IMR-90 (cell line): ENCODE data around the gene SH3RF1. TPM values are rescaled to one million over a fixed set of nuclear protein-coding genes. Genes with fewer than 3 reads are reported as not detected.

Source experiments
- ATAC-seq: fragments of 200-7000 bp; cut with Tn5 transposase; 2 replicates; pipeline ENCODE4 v1.9.1; 2020; ENCODE audit warnings: low read depth, mild to moderate bottlenecking, moderate library complexity
- BruUV-seq: library from RNA; stranded (reverse); fragments of 400-500 nt; replicated peaks from 2 replicates; lab custom pipeline; 2021; lab: Mats Ljungman, UMichigan
- CTCF ChIA-PET: fragments of 300-600 bp; formaldehyde crosslinking; extraction: SDS; loops from one replicate; lab custom pipeline; 2021; ENCODE audit warnings: antibody characterized with exemption; lab: Yijun Ruan, JAX
- POLR2A ChIA-PET: fragments of 300-600 bp; sonication (Branson Sonifier 250); formaldehyde crosslinking; loops from one replicate; lab custom pipeline; 2022; ENCODE audit warnings: antibody characterized with exemption; ENCODE audit not compliant: unreplicated experiment; lab: Charles Lee
- DNase-seq: peaks from one replicate; pipeline ENCODE4 v3.0.0; 2013
- H2AFZ ChIP-seq: replicated peaks from 2 replicates; pipeline ENCODE3; 2013; ENCODE audit warnings: low read length, mild to moderate bottlenecking; ENCODE audit not compliant: poor library complexity
- H2AK5ac ChIP-seq: 2 replicates; pipeline ENCODE4 v1.6.1; 2013; ENCODE audit warnings: low read depth, low read length, inconsistent platforms
- H2AK9ac ChIP-seq: replicated peaks from 2 replicates; pipeline ENCODE3; 2013; ENCODE audit warnings: mild to moderate bottlenecking, low read depth, low read length, moderate library complexity; ENCODE audit not compliant: poor library complexity
- H2BK120ac ChIP-seq: 2 replicates; pipeline ENCODE4 v1.6.1; 2013; ENCODE audit warnings: low read depth, low read length, inconsistent platforms
- H2BK15ac ChIP-seq: 3 replicates; pipeline ENCODE4 v1.6.1; 2013; ENCODE audit warnings: low read depth, low read length, inconsistent platforms
- H2BK20ac ChIP-seq: 2 replicates; pipeline ENCODE4 v1.6.1; 2013; ENCODE audit warnings: low read depth, mild to moderate bottlenecking, inconsistent platforms, low read length, moderate library complexity
- H2BK5ac ChIP-seq: 2 replicates; pipeline ENCODE4 v1.6.1; 2013; ENCODE audit warnings: mild to moderate bottlenecking, low read depth, low read length, inconsistent platforms; ENCODE audit not compliant: poor library complexity, severe bottlenecking
- H3K14ac ChIP-seq: replicated peaks from 2 replicates; pipeline ENCODE4 v1.6.1; 2013; ENCODE audit warnings: low read depth, low read length, inconsistent platforms
- H3K18ac ChIP-seq: 2 replicates; pipeline ENCODE4 v1.6.1; 2013; ENCODE audit warnings: low read depth, low read length, control low read depth
- H3K23ac ChIP-seq: 2 replicates; pipeline ENCODE4 v1.6.1; 2013; ENCODE audit warnings: low read depth, low read length, inconsistent platforms
- H3K27ac ChIP-seq: 2 replicates; pipeline ENCODE4 v1.5.1; 2013; ENCODE audit warnings: mild to moderate bottlenecking, control low read depth, low read length; ENCODE audit not compliant: insufficient read depth
- H3K27me3 ChIP-seq: 2 replicates; pipeline ENCODE4 v1.6.1; 2013; ENCODE audit warnings: low read length; ENCODE audit not compliant: control insufficient read depth, insufficient read depth
- H3K36me3 ChIP-seq: 2 replicates; pipeline ENCODE4 v1.6.1; 2013; ENCODE audit warnings: low read length, mixed read lengths; ENCODE audit not compliant: control insufficient read depth, insufficient read depth
- H3K4ac ChIP-seq: 2 replicates; pipeline ENCODE4 v1.6.1; 2013; ENCODE audit warnings: low read depth, low read length, inconsistent platforms
- H3K4me1 ChIP-seq: 2 replicates; pipeline ENCODE4 v1.6.1; 2013; ENCODE audit warnings: low read length, mixed read lengths; ENCODE audit not compliant: control insufficient read depth, insufficient read depth
- H3K4me2 ChIP-seq: 2 replicates; pipeline ENCODE4 v1.6.1; 2013; ENCODE audit warnings: low read depth, mild to moderate bottlenecking, control low read depth, low read length, moderate library complexity
- H3K4me3 ChIP-seq: 2 replicates; pipeline ENCODE4 v1.5.1; 2013; ENCODE audit warnings: low read depth, mild to moderate bottlenecking, control low read depth, low read length, moderate library complexity; ENCODE audit not compliant: insufficient read depth
- H3K56ac ChIP-seq: 2 replicates; pipeline ENCODE4 v1.6.1; 2013; ENCODE audit warnings: low read length, inconsistent platforms; ENCODE audit not compliant: insufficient read depth; ENCODE audit errors: extremely low read depth
- H3K79me1 ChIP-seq, 2 experiments: 2 replicates each; pipeline ENCODE4 v1.6.1; 2013; ENCODE audit warnings: low read length in 2 of 2, inconsistent platforms in 1 of 2, low read depth in 1 of 2
- H3K9ac ChIP-seq: 2 replicates; pipeline ENCODE4 v1.6.1; 2013; ENCODE audit warnings: low read depth, low read length, control low read depth
- H3K9me1 ChIP-seq: 2 replicates; pipeline ENCODE4 v1.6.1; 2013; ENCODE audit warnings: low read length, inconsistent platforms; ENCODE audit not compliant: insufficient read depth
- H3K9me3 ChIP-seq: 2 replicates; pipeline ENCODE4 v1.6.1; 2013; ENCODE audit warnings: low read length; ENCODE audit not compliant: control insufficient read depth, insufficient read depth
- H4K20me1 ChIP-seq: 2 replicates; pipeline ENCODE4 v1.6.1; 2013; ENCODE audit warnings: low read length, inconsistent platforms; ENCODE audit not compliant: insufficient read depth
- H4K5ac ChIP-seq: 2 replicates; pipeline ENCODE4 v1.6.1; 2013; ENCODE audit warnings: mild to moderate bottlenecking, low read depth, low read length, control low read depth
- H4K8ac ChIP-seq, 2 experiments: 2 replicates each; pipeline ENCODE4 v1.6.1; 2013; ENCODE audit warnings: low read depth in 2 of 2, low read length in 2 of 2, control low read depth in 1 of 2, inconsistent platforms in 1 of 2
- H4K91ac ChIP-seq: 2 replicates; pipeline ENCODE4 v1.6.1; 2013; ENCODE audit warnings: low read depth, low read length, inconsistent platforms; ENCODE audit not compliant: insufficient read depth
- CEBPB ChIP-seq: IDR thresholded peaks from 2 replicates; pipeline ENCODE4 v1.6.1; 2012; ENCODE audit warnings: low read depth, low read length, improper control_type of control experiment
- MAZ ChIP-seq: IDR thresholded peaks from 2 replicates; pipeline ENCODE4 v1.6.1; 2012; ENCODE audit warnings: low read depth, mild to moderate bottlenecking, low read length, improper control_type of control experiment, moderate library complexity, borderline replicate concordance
- MXI1 ChIP-seq: IDR thresholded peaks from 2 replicates; pipeline ENCODE4 v1.6.1; 2012; ENCODE audit warnings: low read depth, mild to moderate bottlenecking, low read length, moderate library complexity, borderline replicate concordance
- RAD21 ChIP-seq: IDR thresholded peaks from 2 replicates; pipeline ENCODE4 v1.6.1; 2012; ENCODE audit warnings: low read length, improper control_type of control experiment
- RCOR1 ChIP-seq: IDR thresholded peaks from 2 replicates; pipeline ENCODE4 v1.6.1; 2012; ENCODE audit warnings: mild to moderate bottlenecking, low read length, improper control_type of control experiment; ENCODE audit not compliant: insufficient replicate concordance
- RFX5 ChIP-seq: IDR thresholded peaks from 2 replicates; pipeline ENCODE4 v1.8.0; 2012; ENCODE audit warnings: low read depth, mild to moderate bottlenecking, low read length, moderate library complexity
- WGBS, 2 experiments: methylation state at CpG; one replicate each; pipeline versions ENCODE4 v1.1.5 to v1.1.7; 2013; ENCODE audit warnings: missing lambda C conversion rate in 2 of 2; ENCODE audit not compliant: insufficient read length in 1 of 2; ENCODE audit errors: extremely low coverage in 2 of 2; 5-methylcytosine and 5-hydroxymethylcytosine counted together
- dilution Hi-C: fragments of 300-500 bp; cut with HindIII; formaldehyde crosslinking; loops from one replicate; pipeline ENCODE4 v1.14.3; 2018; ENCODE audit warnings: low sequenced_read_pairs; ENCODE audit not compliant: unreplicated experiment
- in situ Hi-C: fragments of 300-500 bp; cut with MboI; formaldehyde crosslinking; loops from 3 replicates; pipeline ENCODE4 v1.14.3; 2019; ENCODE audit warnings: low sequenced_read_pairs, inconsistent platforms, mixed read lengths
- intact Hi-C: fragments of 100-400 bp; cut with micrococcal nuclease; formaldehyde crosslinking; loops from 2 replicates; pipeline ENCODE4 v1.10.0; 2022
- polyA plus RNA-seq, 3 experiments: library from polyadenylated mRNA; depleted of rRNA; stranded (reverse); fragments of >200 nt; gene quantifications; 2 replicates each; pipeline ENCODE4 v1.2.3, GENCODE V29; 2012; ENCODE audit warnings: low replicate concordance in 1 of 3
- total RNA-seq: library from RNA; depleted of rRNA; stranded (reverse); fragments of >200 nt; gene quantifications from 2 replicates; pipeline ENCODE4 v1.2.3, GENCODE V29; 2012

The SH3RF1 gene
- total and polyA plus RNA-seq, 2 of the 4 experiments (the other 2 are of a cell fraction): 22.0 to 29.8 TPM

- ATAC-seq (no peak), DNase-seq (no peak)
- in situ Hi-C loops (no loop called here), dilution Hi-C loops (no loop called here), intact Hi-C loops (no loop called here)
- BruUV-seq: no TSS peak
- WGBS, 2 experiments: no CpG with 5 or more reads among the region's 6 CpGs
- no peak overlapping the region for H4K8ac ChIP-seq
- H2AK5ac ChIP-seq: no peak overlapping the region
- no peak overlapping the region for H3K27ac ChIP-seq
- no peak overlapping the region for H2BK15ac ChIP-seq
- no peaks in the 10 kb centered on the region for H3K9me3 ChIP-seq
- no peak overlapping the region for H4K91ac ChIP-seq
- peaks cover 17% of the 10 kb centered on the region for H3K4me1 ChIP-seq
- TF ChIP-seq CEBPB (no peak), RFX5 (no peak), RCOR1 (no peak), MAZ (no peak), MXI1 (no peak), RAD21 (no peak)
- no peak overlapping the region for H3K4me3 ChIP-seq
- H2BK20ac ChIP-seq: no peak overlapping the region
- POLR2A ChIA-PET: no interaction called here
- no peak overlapping the region for H4K5ac ChIP-seq
- H2AFZ ChIP-seq: no peak overlapping the region
- H3K56ac ChIP-seq: no peak overlapping the region
- H2BK5ac ChIP-seq: no peak overlapping the region
- H3K9me1 ChIP-seq: peaks cover 18% of the 10 kb centered on the region
- CTCF ChIA-PET: interaction anchor here (0.6 kb wide), 1 partner anchor 705 kb away, joined by 3 read pairs; no protein-coding TSS in a partner anchor
- H3K4me2 ChIP-seq: no peak overlapping the region; the same call in 1 of the 2 replicates
- no peak overlapping the region for H3K23ac ChIP-seq
- H2BK120ac ChIP-seq: no peak overlapping the region
- H3K14ac ChIP-seq: no peak overlapping the region
- H4K20me1 ChIP-seq: peaks cover 73% of the 10 kb centered on the region
- H3K4ac ChIP-seq: peak overlapping the region; percentile 19; the same call in 1 of the 2 replicates
- peaks cover 18 to 71% of the 10 kb centered on the region in 2 experiments for H3K79me1 ChIP-seq
- no peaks in the 10 kb centered on the region; the same call in 1 of the 2 replicates for H3K36me3 ChIP-seq
- H3K27me3 ChIP-seq: no peaks in the 10 kb centered on the region
- H3K9ac ChIP-seq: no peak overlapping the region
- no peak overlapping the region for H2AK9ac ChIP-seq
- no peak overlapping the region for H3K18ac ChIP-seq
Observed at GRCh38 chr4:169236873-169237626, 33.7 kb downstream of the SH3RF1 start.
